HG03108 (cell line): Measurements from ENCODE around the gene CHI3L1.

Experiments
- ATAC-seq: cut with Tn5 transposase; IDR thresholded peaks from one replicate; pipeline ENCODE4 v1.9.1; 2021; ENCODE audit warnings: moderate library complexity; ENCODE audit not compliant: unreplicated experiment

CHI3L1 gene

DNA sequence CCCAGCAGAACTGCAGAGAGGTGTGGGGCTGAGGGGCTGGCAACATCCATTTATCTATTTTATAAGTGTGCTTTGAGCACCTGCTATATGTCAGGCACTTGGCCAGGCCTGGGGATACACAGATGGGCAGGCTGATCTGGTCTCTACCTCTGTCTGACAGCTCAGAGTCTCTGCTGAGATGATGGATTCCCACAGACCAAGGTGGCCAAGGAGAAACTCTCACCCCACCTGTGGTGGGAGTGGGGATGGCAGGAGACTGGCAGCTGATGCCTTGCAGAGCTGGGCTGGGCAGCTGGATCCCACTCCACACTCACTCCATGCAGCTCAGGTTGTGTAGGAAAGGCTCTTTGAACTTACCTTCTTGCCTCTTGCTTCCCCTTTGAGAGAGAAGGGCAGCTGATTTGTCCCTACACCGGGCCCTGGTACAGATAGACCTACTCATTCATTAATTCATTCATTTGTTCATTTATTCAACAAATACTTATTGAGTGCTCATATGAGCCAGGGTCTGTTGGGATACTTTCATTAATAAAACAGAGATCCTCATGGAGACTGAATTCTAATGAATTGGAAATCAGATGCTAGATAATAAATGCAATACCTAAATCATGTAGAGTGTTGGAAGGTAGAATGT lies 50.0 kb downstream of the CHI3L1 start:
- no peak for ATAC-seq

DNA sequence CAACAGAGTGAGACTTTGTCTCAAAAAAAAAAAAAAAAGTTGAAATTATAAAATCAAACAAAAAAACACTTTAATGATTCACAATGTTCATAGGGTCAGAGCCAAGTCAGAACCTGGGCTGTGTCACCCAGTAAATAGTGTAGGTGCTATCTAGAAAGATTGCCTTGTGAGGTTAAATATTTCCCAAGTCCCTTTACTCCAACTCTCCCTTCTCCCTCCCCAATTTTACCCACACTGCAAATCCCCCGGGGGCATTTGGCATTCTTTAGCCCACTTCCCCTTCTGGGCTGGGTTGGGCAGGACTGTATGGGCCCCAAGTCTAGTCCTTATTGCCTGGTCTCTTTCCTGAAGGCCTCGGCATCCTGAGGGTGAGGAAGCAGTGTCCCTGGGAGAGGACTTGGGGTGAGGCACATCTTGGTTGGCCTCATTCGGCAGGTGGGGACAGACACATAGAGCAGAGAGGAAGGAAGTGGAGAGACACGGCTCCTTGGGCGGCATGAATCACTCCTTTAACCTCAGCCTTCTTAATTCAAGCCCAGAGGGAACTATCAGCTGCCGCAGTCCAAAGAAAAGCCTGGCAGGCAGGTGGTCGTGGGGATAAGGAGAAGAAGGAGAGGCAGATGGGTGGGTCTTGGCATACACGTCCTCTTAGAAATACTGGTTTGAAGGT lies 50.7 kb downstream of the CHI3L1 start:
- no peak for ATAC-seq

DNA sequence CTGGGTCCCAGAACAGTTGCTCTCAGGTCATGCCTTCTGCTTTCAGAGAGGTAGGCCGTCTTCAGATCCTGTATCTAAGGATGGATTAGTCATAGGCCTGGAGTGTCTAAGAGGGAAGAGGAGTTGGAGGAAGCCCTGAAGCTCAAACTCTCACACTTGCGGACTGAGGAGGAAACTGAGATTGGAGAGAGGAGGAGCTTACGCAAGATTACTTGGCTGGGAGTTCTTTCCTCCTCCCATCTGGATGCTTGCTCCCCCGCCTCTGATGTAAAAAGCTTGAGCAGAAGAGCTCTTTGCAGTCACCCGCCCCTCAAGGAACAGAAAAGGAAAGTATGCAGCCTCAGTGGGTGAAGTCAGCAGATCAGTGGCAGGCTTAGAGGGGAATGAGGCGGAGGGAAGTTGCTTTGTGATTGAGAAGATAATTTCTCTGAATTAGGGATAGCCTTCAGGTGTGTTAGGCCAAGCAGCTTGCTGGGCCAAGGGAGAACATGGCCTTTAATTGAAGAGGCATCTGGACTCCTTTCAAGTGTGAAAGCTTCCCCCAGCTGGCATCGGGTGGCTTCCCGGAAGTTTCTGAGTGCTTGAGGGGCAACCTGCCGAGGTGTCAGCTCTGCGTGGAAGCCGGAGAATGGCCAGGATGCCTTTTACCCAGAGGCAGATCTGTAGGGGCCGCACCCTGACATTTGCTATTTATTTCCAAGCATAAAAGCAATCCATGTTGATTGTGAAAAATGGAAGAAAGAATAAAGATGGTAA lies 52.4 kb downstream of the CHI3L1 start:
- no peak for ATAC-seq

GRCh38 chr1:203131548-203132200 lies 54.8 kb downstream of the CHI3L1 start:
- no peak for ATAC-seq

DNA sequence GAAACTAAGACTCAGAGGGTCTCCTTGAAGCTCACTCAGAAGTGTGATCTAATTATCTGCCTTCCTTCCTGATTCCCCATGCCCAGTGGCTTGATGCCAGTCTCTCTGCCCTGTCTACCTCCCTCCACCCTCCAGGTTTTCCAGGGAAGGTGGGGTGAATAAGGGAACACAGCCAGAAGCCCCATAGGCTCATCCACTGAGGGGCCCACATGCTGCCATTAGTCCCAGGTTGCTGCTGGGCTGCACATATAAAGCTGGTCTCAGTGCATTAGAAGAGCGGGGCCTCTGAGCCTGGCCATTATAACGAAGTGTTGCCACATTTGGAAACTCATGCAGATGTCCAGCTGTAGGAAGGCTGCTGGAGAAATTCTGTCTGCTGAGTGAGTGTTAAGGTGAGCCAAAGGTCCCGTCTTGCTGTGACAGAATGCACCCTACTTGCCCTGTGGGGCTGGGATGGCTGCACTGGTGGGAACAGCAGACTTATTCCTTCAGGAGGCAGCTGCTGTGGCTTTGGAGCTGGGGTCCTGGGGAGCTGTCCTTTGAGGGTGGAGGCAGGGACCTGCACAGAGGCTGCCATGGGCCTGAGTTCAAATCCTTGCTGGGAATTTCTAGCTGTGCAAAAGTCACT lies 56.0 kb downstream of the CHI3L1 start:
- no peak for ATAC-seq

DNA sequence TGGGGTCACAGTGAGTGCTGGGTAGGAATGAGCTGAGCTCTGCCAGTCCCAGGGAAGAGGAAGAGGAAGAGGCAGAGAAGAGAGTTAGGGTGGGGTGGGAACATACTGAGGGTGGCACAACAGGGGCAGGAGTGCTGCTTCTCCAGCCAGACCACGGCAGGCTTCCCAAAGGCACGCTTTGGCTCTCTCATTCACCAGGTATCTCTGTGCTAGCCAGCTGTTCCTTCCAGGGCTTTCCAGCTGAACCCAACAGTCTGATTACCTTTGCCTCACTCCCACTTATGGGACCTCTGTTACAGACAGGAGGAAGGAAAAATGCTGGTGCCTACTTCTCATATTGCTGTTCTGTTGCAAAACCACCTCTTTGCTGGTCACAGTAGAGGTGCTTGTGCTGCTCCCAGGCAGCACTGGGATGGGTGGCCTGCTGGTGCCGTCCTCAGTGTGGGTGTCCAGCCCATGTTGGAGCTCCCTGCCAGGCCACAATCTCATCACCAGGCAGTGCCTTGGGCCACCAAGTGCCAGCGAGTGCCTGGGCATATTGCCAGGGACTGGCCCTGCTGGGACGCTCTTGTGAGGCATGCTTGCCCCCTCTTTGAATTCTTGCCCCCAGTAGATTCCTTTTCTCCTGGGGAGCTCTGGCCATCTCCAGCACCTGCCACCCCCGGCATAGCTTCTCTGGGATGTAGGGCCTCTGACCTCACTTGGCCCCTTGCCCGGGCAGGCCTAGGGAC lies 56.8 kb downstream of the CHI3L1 start:
- ATAC-seq = no peak
